PC-3 (cell line): ENCODE measurements around the gene SRXN1.

Experiments used
- CTCF ChIP-seq: fragments of 300-600 bp; sonication (generic); conservative IDR thresholded peaks from 2 replicates; pipeline ENCODE4 v1.5.1; 2017; ENCODE audit warnings: antibody characterized with exemption, low read depth, mild to moderate bottlenecking, low read length
- EZH2 ChIP-seq: fragments of 300-600 bp; sonication (generic); IDR thresholded peaks from one replicate; pipeline ENCODE4 v1.6.1; 2017; ENCODE audit warnings: antibody characterized with exemption, mild to moderate bottlenecking, low read length; ENCODE audit not compliant: unreplicated experiment

GRCh38 chr20:665276-665675, 12.3 kb upstream of the SRXN1 start:
- TF ChIP-seq CTCF (no peak), EZH2 (no peak)
